Thyroid gland (tissue), 4 donors: ENCODE results near the gene TRIM6. TPM values are rescaled to one million over a fixed set of nuclear protein-coding genes. Genes with fewer than 3 reads are reported as not detected.
A peak's percentile ranks its signal among the peaks of the same experiment; 100 is the strongest.

Source experiments
- DNase-seq, 2 donors: peaks; one replicate each; pipeline ENCODE4 v3.0.0-alpha.2; 2019
- H3K27ac ChIP-seq, 3 donors: fragments of 200-600 bp; sonication (generic); 1 replicate in 2 of 3; 2 replicates in 1 of 3; pipeline ENCODE4 v1.5.1; 2016 to 2019; ENCODE audit warnings: mild to moderate bottlenecking in 1 of 3, moderate library complexity in 1 of 3
- H3K27me3 ChIP-seq: fragments of 200-600 bp; sonication (generic); one replicate; pipeline ENCODE4 v1.5.1; 2019
- H3K36me3 ChIP-seq, 2 donors: fragments of 200-600 bp; sonication (generic); one replicate each; pipeline ENCODE4 v1.5.1; 2016 to 2019
- H3K4me1 ChIP-seq, 2 donors: fragments of 200-600 bp; sonication (generic); one replicate each; pipeline ENCODE4 v1.5.1; 2017 to 2019
- H3K4me3 ChIP-seq, 3 donors: fragments of 200-600 bp; sonication (generic); replicated peaks in 1 of 3; 1 replicate in 2 of 3; 2 replicates in 1 of 3; pipeline ENCODE4 v1.5.1; 2016; ENCODE audit warnings: mild to moderate bottlenecking in 1 of 3
- H3K9me3 ChIP-seq: fragments of 200-600 bp; sonication (generic); one replicate; pipeline ENCODE4 v1.5.1; 2017
- POLR2A ChIP-seq, 2 donors: fragments of 450-650 bp; IDR thresholded peaks; one replicate each; pipeline ENCODE4 v1.6.1; 2017; ENCODE audit warnings: antibody characterized with exemption in 2 of 2, mild to moderate bottlenecking in 2 of 2, moderate library complexity in 1 of 2
- WGBS, 2 donors: methylation state at CpG; one replicate each; pipeline ENCODE4 v1.1.5; 2017; 5-methylcytosine and 5-hydroxymethylcytosine counted together
- intact Hi-C: fragments of 100-400 bp; cut with DNase I; formaldehyde crosslinking; loops from one replicate; pipeline ENCODE4 v1.15.1; 2023
- total RNA-seq, 4 donors: library from RNA; depleted of rRNA; stranded (reverse); fragments of >200 nt; gene quantifications; one replicate each; pipeline ENCODE4 v1.2.3, GENCODE V29; 2016
- TF ChIP-seq, protein P1 (sequence below), 6 experiments: fragments of 200-600 bp in 3 of 6; fragments of 450-650 bp in 3 of 6; sonication (generic) in 3 of 6; IDR thresholded peaks; one replicate each; pipeline ENCODE4 v1.5.1; 2016 to 2019; ENCODE audit warnings: antibody characterized with exemption in 6 of 6, mild to moderate bottlenecking in 2 of 6, inconsistent platforms in 1 of 6, moderate library complexity in 1 of 6

The TRIM6 gene
- total RNA-seq, 4 donors from 2014 or later, result 7.1 to 9.6 (median 9.2) TPM

DNA sequence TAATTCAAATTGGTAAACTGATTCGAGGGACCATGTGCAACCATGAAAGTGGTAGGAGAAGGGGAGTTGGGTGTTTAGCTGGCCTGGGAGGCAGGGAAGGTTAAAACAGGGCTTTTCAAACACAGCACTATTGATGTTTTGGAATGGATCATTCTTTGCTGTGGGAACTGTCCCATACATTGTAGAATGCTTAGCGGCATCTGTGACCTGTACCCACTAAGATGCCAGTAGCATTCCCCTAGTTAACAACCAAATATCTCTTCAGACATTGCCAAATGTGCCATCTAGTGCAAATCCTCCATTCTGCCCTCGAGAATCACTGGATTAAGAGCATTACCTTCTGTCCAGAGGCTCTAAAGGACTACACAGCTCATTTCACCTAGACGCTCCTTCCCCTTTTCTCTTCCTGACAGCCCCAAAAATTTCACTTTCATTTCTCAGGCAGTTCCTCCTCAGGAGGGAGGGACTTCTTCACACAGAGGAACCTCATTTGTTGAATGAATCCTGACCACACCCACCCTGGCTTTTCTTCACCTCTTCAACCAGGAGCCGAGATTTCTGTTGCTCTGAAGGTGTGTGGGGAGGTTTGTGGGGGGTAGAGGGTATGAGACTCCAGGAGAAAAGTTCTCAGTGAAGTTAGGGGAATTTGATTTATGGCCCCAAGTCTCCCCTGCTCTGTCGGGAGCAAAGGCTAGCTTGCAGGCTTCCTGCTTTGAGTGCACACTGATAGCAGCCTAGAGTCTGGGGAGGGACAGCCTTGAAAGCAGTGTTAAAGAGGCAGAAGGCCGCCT, 28.2 kb downstream of the TRIM6 start, which contains the start of gene TRIM34:
Gene TRIM34, plus strand, starts transcription at position 513 of the 791 bp plus-strand sequence. CDS start 7,331 bp downstream, outside the sequence.
- intact Hi-C loops, result no loop called here
- Histone ChIP-seq H3K27ac (peak within 1 kb of the TSS; percentile 6 to 50 (median 37)), H3K9me3 (no peaks in the 10 kb centered on the region), H3K4me3 (peak within 1 kb of the TSS in 2 of 3 donors; percentile 36 to 42), H3K4me1 (peaks cover 20 to 32% of the 10 kb centered on the region in 2 donors), H3K36me3 (no peaks in the 10 kb centered on the region), H3K27me3 (no peaks in the 10 kb centered on the region)
- TF ChIP-seq POLR2A (IDR thresholded peaks at IDR 0.05), result peak in 1 of 2 donors; percentile 67
- TF ChIP-seq, protein P1, sequence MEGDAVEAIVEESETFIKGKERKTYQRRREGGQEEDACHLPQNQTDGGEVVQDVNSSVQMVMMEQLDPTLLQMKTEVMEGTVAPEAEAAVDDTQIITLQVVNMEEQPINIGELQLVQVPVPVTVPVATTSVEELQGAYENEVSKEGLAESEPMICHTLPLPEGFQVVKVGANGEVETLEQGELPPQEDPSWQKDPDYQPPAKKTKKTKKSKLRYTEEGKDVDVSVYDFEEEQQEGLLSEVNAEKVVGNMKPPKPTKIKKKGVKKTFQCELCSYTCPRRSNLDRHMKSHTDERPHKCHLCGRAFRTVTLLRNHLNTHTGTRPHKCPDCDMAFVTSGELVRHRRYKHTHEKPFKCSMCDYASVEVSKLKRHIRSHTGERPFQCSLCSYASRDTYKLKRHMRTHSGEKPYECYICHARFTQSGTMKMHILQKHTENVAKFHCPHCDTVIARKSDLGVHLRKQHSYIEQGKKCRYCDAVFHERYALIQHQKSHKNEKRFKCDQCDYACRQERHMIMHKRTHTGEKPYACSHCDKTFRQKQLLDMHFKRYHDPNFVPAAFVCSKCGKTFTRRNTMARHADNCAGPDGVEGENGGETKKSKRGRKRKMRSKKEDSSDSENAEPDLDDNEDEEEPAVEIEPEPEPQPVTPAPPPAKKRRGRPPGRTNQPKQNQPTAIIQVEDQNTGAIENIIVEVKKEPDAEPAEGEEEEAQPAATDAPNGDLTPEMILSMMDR (IDR thresholded peaks at IDR 0.05), result no peak
- peak; percentile 68 to 74 for DNase-seq
- WGBS, 2 donors, result 15 to 16% methylated on average over 7 of the region's 7 CpGs

DNA sequence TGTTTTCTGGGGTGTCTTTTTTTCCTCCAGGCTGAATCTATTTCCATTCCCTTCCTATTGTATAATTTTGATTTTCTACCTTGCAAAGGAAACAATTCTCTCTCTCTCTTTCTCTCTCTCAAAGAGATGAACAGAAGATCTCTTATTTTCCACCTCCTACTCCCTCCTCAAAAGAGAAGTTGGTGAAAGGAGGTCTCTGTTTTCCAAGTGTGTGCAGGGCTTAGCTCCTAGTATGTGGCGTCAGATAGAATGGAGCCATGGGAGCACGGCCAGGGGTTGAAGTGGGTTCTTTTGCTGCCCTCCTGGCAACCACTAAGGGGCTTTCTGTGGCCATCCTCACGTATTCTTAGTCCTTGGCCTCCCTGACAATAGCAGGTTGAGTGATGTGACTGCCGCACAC, 28.8 kb downstream of the TRIM6 start:
- Histone ChIP-seq H3K4me3 (peak overlapping the region in 2 of 3 donors; percentile 36 to 42), H3K9me3 (no peaks in the 10 kb centered on the region), H3K36me3 (no peaks in the 10 kb centered on the region), H3K27ac (peak overlapping the region; percentile 6 to 50 (median 37)), H3K4me1 (peaks cover 20 to 32% of the 10 kb centered on the region in 2 donors), H3K27me3 (no peaks in the 10 kb centered on the region)
- TF ChIP-seq POLR2A (IDR thresholded peaks at IDR 0.05), result no peak
- TF ChIP-seq, protein P1 (IDR thresholded peaks at IDR 0.05), result no peak
- intact Hi-C loops, result no loop called here
- DNase-seq, result no peak
- 20 to 33% methylated on average over 4 of the region's 4 CpGs for WGBS, 2 donors

DNA sequence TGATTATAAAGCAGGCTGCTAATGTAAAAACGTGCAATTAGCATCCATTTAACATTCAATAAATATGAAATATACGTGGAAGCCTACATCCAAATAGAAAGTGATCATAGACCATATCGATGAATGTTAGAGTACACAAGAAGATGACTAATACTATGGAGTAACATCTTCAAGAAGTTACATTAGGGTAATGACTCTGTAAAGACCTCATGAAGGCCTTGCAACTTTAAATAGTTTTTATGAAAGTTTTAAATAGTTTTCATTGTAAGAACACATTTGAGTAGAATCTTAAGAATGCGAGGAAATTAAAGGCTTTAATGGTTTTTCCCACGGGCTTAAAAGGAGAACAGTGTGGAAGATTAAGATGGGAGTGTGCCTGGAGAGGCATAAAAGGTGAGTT, 29.8 kb downstream of the TRIM6 start:
- no peak for DNase-seq
- Histone ChIP-seq H3K4me3 (no peak overlapping the region), H3K27me3 (no peaks in the 10 kb centered on the region), H3K36me3 (no peaks in the 10 kb centered on the region), H3K9me3 (no peaks in the 10 kb centered on the region), H3K4me1 (peaks cover 15 to 22% of the 10 kb centered on the region in 2 donors), H3K27ac (no peak overlapping the region)
- WGBS, 2 donors, result 82 to 85% methylated on average over 5 of the region's 5 CpGs
- intact Hi-C loops, result no loop called here
- TF ChIP-seq POLR2A (IDR thresholded peaks at IDR 0.05), result no peak
- TF ChIP-seq, protein P1 (IDR thresholded peaks at IDR 0.05), result no peak

DNA sequence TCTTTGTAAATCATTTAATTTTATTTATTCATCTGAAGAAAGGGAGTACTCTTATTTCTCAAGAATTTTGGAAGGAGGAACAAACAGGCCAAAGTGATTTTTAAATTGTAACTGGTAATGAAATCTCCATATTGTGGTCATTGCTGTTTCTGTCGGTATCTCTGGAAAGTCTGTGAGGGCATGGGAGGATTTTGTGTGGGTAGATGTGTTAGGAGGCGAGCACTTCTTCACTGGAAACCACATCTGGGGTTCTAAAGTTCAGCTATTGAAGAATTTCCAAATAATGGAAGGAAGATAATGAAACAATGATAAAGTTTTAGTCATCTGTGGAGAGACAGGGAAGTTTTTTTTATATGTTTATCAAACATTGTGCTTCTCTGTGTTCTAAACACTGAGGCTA, 35.0 kb downstream of the TRIM6 start:
- 90 to 94% methylated on average over 2 of the region's 2 CpGs for WGBS, 2 donors
- H3K36me3 ChIP-seq, result peaks cover 8% of the 10 kb centered on the region in 2 donors
- no peak for DNase-seq
- no peaks in the 10 kb centered on the region for H3K4me1 ChIP-seq
- no peaks in the 10 kb centered on the region for H3K27me3 ChIP-seq
- H3K27ac ChIP-seq, result no peak overlapping the region
- H3K4me3 ChIP-seq, result no peak overlapping the region
- TF ChIP-seq, protein P1 (IDR thresholded peaks at IDR 0.05), result no peak
- TF ChIP-seq POLR2A (IDR thresholded peaks at IDR 0.05), result no peak
- intact Hi-C loops, result no loop called here
- no peaks in the 10 kb centered on the region for H3K9me3 ChIP-seq

DNA sequence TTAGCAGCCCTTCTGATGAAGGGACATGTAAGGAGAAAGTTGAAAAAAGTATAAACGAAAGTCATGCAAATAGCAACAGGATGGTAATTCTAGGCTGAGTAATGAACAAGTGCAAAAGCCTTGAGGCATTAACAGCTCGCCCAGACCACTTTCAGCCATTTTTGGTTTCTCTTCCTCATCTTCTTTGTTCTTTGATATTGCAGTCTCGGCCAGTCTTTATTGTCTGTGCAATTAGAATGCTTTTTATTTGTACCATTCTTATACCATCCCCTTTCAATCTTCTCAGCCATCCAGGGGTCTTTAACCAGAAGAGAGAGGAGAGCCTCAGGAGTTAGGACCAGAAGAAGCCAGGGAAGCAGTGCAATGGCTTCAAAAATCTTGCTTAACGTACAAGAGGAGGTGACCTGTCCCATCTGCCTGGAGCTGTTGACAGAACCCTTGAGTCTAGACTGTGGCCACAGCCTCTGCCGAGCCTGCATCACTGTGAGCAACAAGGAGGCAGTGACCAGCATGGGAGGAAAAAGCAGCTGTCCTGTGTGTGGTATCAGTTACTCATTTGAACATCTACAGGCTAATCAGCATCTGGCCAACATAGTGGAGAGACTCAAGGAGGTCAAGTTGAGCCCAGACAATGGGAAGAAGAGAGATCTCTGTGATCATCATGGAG, 35.7 kb downstream of the TRIM6 start:
- H3K36me3 ChIP-seq, result peaks cover 8% of the 10 kb centered on the region in 2 donors
- no peak for TF ChIP-seq POLR2A (IDR thresholded peaks at IDR 0.05)
- TF ChIP-seq, protein P1 (IDR thresholded peaks at IDR 0.05), result no peak
- H3K4me1 ChIP-seq, result no peaks in the 10 kb centered on the region
- WGBS, 2 donors, result 87 to 91% methylated on average over 5 of the region's 5 CpGs
- H3K27ac ChIP-seq, result no peak overlapping the region
- no peaks in the 10 kb centered on the region for H3K27me3 ChIP-seq
- intact Hi-C loops, result no loop called here
- H3K4me3 ChIP-seq, result no peak overlapping the region
- H3K9me3 ChIP-seq, result no peaks in the 10 kb centered on the region
- DNase-seq, result no peak
